GM19238 (cell line): ENCODE results near the gene KCNQ1.

ENCODE experiments used
- DNase-seq: peaks from one replicate; pipeline ENCODE4 v3.0.0; 2011; ENCODE audit warnings: low spot score; ENCODE audit not compliant: insufficient read length

Gene KCNQ1

GRCh38 chr11:2775083-2775625 lies 330.3 kb downstream of the KCNQ1 start:
- DNase-seq: no peak

GRCh38 chr11:2775626-2776350 lies 331.0 kb downstream of the KCNQ1 start:
- DNase-seq: no peak

GRCh38 chr11:2776351-2777061 lies 331.7 kb downstream of the KCNQ1 start:
- no peak for DNase-seq

GRCh38 chr11:2777386-2777785 lies 332.6 kb downstream of the KCNQ1 start:
- no peak for DNase-seq

GRCh38 chr11:2777871-2778629 lies 333.2 kb downstream of the KCNQ1 start:
- DNase-seq: no peak

- DNase-seq: no peak
Measured at GRCh38 chr11:2778630-2779498, 334.1 kb downstream of the KCNQ1 start.

- no peak for DNase-seq
Measured at GRCh38 chr11:2779499-2779980, 334.7 kb downstream of the KCNQ1 start.

- no peak for DNase-seq
Measured at GRCh38 chr11:2779981-2780849, 335.4 kb downstream of the KCNQ1 start.

GRCh38 chr11:2780850-2781407 lies 336.1 kb downstream of the KCNQ1 start:
- no peak for DNase-seq

GRCh38 chr11:2781408-2782274 lies 336.8 kb downstream of the KCNQ1 start:
- DNase-seq: no peak

- DNase-seq: no peak
Measured at GRCh38 chr11:2782769-2783168, 338.0 kb downstream of the KCNQ1 start.

GRCh38 chr11:2783536-2784082 lies 338.8 kb downstream of the KCNQ1 start:
- DNase-seq: no peak

GRCh38 chr11:2787816-2788167 lies 343.0 kb downstream of the KCNQ1 start:
- DNase-seq: no peak

- no peak for DNase-seq
Measured at GRCh38 chr11:2788168-2789071, 343.6 kb downstream of the KCNQ1 start.

GRCh38 chr11:2789331-2789730 lies 344.5 kb downstream of the KCNQ1 start:
- DNase-seq: no peak

- no peak for DNase-seq
Measured at GRCh38 chr11:2789791-2790567, 345.2 kb downstream of the KCNQ1 start.

- DNase-seq: no peak
Measured at GRCh38 chr11:2790568-2790921, 345.7 kb downstream of the KCNQ1 start.
